GM21390 (cell line): ENCODE measurements around the gene PLP2.
A peak's percentile ranks its signal among the peaks of the same experiment; 100 is the strongest.
"Not testable (repeated sequence)": the region's sequence is repeated elsewhere in the genome, so short reads cannot be mapped to it uniquely, and the experiment has no call there.

Source experiments
- ATAC-seq: cut with Tn5 transposase; IDR thresholded peaks from one replicate; pipeline ENCODE4 v1.9.1; 2021; ENCODE audit not compliant: unreplicated experiment

The PLP2 gene

GRCh38 chrX:49171752-49172279 is at the start of gene PLP2:
Gene PLP2 (plus strand): TSS chrX:49171898. CDS start chrX:49172001, 103 bp downstream.
- ATAC-seq = peak; percentile 27

- ATAC-seq = no peak
Measured at GRCh38 chrX:49122499-49122898, 49.2 kb upstream of the PLP2 start.

GRCh38 chrX:49127742-49128258 is 43.9 kb upstream of the PLP2 start:
- not testable (repeated sequence) for ATAC-seq

- ATAC-seq = no peak
Measured at GRCh38 chrX:49129427-49129826, 42.3 kb upstream of the PLP2 start.

GRCh38 chrX:49132275-49132674 is 39.4 kb upstream of the PLP2 start:
- ATAC-seq = not testable (repeated sequence)

GRCh38 chrX:49133759-49134158 is 37.9 kb upstream of the PLP2 start:
- no peak for ATAC-seq

- ATAC-seq = no peak
Measured at GRCh38 chrX:49137492-49137891, 34.2 kb upstream of the PLP2 start.

GRCh38 chrX:49139713-49140112 is 32.0 kb upstream of the PLP2 start:
- ATAC-seq = no peak

GRCh38 chrX:49142264-49142663 is 29.4 kb upstream of the PLP2 start:
- ATAC-seq = not testable (repeated sequence)

GRCh38 chrX:49143154-49143553 is 28.5 kb upstream of the PLP2 start:
- not testable (repeated sequence) for ATAC-seq

- ATAC-seq = no peak
Measured at GRCh38 chrX:49147282-49147681, 24.4 kb upstream of the PLP2 start.

GRCh38 chrX:49147936-49148335 is 23.8 kb upstream of the PLP2 start:
- ATAC-seq = no peak

- ATAC-seq = not testable (repeated sequence)
Measured at GRCh38 chrX:49148390-49149100, 23.2 kb upstream of the PLP2 start.

- not testable (repeated sequence) for ATAC-seq
Measured at GRCh38 chrX:49149291-49149690, 22.4 kb upstream of the PLP2 start.

GRCh38 chrX:49153467-49153866 is 18.2 kb upstream of the PLP2 start:
- no peak for ATAC-seq

GRCh38 chrX:49155243-49155899 is 16.3 kb upstream of the PLP2 start:
- peak; percentile 11 for ATAC-seq

- peak; percentile 79 for ATAC-seq
Measured at GRCh38 chrX:49155900-49156837, 15.5 kb upstream of the PLP2 start.

GRCh38 chrX:49157194-49157593 is 14.5 kb upstream of the PLP2 start:
- ATAC-seq = no peak

GRCh38 chrX:49160908-49161307 is 10.8 kb upstream of the PLP2 start:
- ATAC-seq = no peak

GRCh38 chrX:49161632-49162031 is 10.1 kb upstream of the PLP2 start:
- ATAC-seq = no peak

GRCh38 chrX:49162620-49163019 is 9.1 kb upstream of the PLP2 start, which contains the start of gene MAGIX:
Gene MAGIX (plus strand): TSS chrX:49162758. CDS start chrX:49162890, 132 bp downstream.
- ATAC-seq = no peak
